GM12878 (cell line): ENCODE data around the gene PPL. TPM values are rescaled to one million over a fixed set of nuclear protein-coding genes. Genes with fewer than 3 reads are reported as not detected.

Experiments
- ATAC-seq: fragments of 200-7000 bp; cut with Tn5 transposase; 3 replicates; pipeline ENCODE4 v1.9.1; 2020; ENCODE audit warnings: mild to moderate bottlenecking, moderate library complexity
- BruUV-seq: library from RNA; stranded (reverse); fragments of 400-500 nt; replicated peaks from 2 replicates; lab custom pipeline; 2021; lab: Mats Ljungman, UMichigan
- CTCF ChIA-PET: fragments of 300-600 bp; sonication (Branson Sonifier 250); formaldehyde crosslinking; extraction: SDS; loops from one replicate; lab custom pipeline; 2021; ENCODE audit warnings: inconsistent platforms; lab: Yijun Ruan, JAX
- POLR2A ChIA-PET: fragments of 350-600 bp; formaldehyde crosslinking; extraction: SDS; loops from one replicate; lab custom pipeline; 2021; ENCODE audit warnings: inconsistent platforms; lab: Charles Lee
- RAD21 ChIA-PET: fragments of 300-600 bp; sonication (Branson Sonifier 250); formaldehyde crosslinking; loops from one replicate; lab custom pipeline; 2023; ENCODE audit warnings: antibody characterized with exemption; ENCODE audit not compliant: unreplicated experiment; lab: Charles Lee
- SMC1A ChIA-PET: fragments of 300-600 bp; sonication (Branson Sonifier 250); formaldehyde crosslinking; loops from one replicate; lab custom pipeline; 2023; ENCODE audit not compliant: unreplicated experiment, uncharacterized antibody; lab: Charles Lee
- DNase-seq: peaks from one replicate; pipeline ENCODE4 v3.0.0-alpha.2; 2011; ENCODE audit warnings: low read depth, low spot score
- FAIRE-seq: peaks from 3 replicates; lab custom pipeline; 2011; peaks lifted over from hg19 to GRCh38; lab: Jason Lieb, UNC
- H2AFZ ChIP-seq: 2 replicates; pipeline ENCODE4 v1.6.0; 2011; ENCODE audit warnings: low read depth, low read length, control low read depth; ENCODE audit not compliant: control insufficient read depth
- H3K27ac ChIP-seq: 2 replicates; pipeline ENCODE4 v1.5.1; 2011; ENCODE audit warnings: control low read depth; ENCODE audit not compliant: control insufficient read depth, insufficient read depth
- H3K27me3 ChIP-seq, 2 experiments: replicated peaks in 1 of 2; 2 replicates each; pipeline versions ENCODE4 v1.6.0 to v1.6.1; 2011; ENCODE audit warnings: low read length in 1 of 2; ENCODE audit not compliant: control insufficient read depth in 2 of 2, insufficient read depth in 2 of 2
- H3K36me3 ChIP-seq, 2 experiments: 2 replicates each; pipeline ENCODE4 v1.5.1; 2011; ENCODE audit warnings: low read length in 1 of 2; ENCODE audit not compliant: control insufficient read depth in 2 of 2, insufficient read depth in 2 of 2
- H3K4me1 ChIP-seq: 2 replicates; pipeline ENCODE4 v1.6.1; 2011; ENCODE audit warnings: mild to moderate bottlenecking, low read length, moderate library complexity, mixed read lengths; ENCODE audit not compliant: control insufficient read depth, insufficient read depth
- H3K4me2 ChIP-seq: 2 replicates; pipeline ENCODE4 v1.6.0; 2011; ENCODE audit warnings: control low read depth; ENCODE audit not compliant: control insufficient read depth, insufficient read depth
- H3K4me3 ChIP-seq: fragments of 200-600 bp; sonication (generic); 2 replicates; pipeline ENCODE4 v1.5.1; 2016
- H3K79me2 ChIP-seq: 2 replicates; pipeline ENCODE4 v1.6.0; 2011; ENCODE audit warnings: low read length; ENCODE audit not compliant: control insufficient read depth, insufficient read depth
- H3K9ac ChIP-seq: 2 replicates; pipeline ENCODE4 v1.8.0; 2011; ENCODE audit warnings: low read length, control low read depth, mixed read lengths; ENCODE audit not compliant: control insufficient read depth, insufficient read depth
- H3K9me3 ChIP-seq: replicated peaks from 3 replicates; pipeline ENCODE4 v1.5.1; 2011; ENCODE audit warnings: mild to moderate bottlenecking, low read length; ENCODE audit not compliant: control insufficient read depth, insufficient read depth
- H4K20me1 ChIP-seq: 2 replicates; pipeline ENCODE4 v1.6.0; 2011; ENCODE audit not compliant: control insufficient read depth, insufficient read depth
- CREB1 ChIP-seq: IDR thresholded peaks from 2 replicates; pipeline ENCODE4 v1.6.1; 2012; ENCODE audit warnings: low read depth, mild to moderate bottlenecking, inconsistent platforms
- CTCF ChIP-seq, 3 experiments: IDR thresholded peaks in 2 of 3; conservative IDR thresholded peaks in 1 of 3; 2 replicates each; pipeline ENCODE4 v1.5.1; 2011; ENCODE audit warnings: low read depth in 3 of 3, low read length in 3 of 3, mild to moderate bottlenecking in 3 of 3, control low read depth in 2 of 3, moderate library complexity in 2 of 3, inconsistent platforms in 1 of 3, mixed read lengths in 1 of 3; ENCODE audit not compliant: control insufficient read depth in 2 of 3, insufficient read depth in 1 of 3; ENCODE audit errors: extremely low read depth in 1 of 3
- KDM1A ChIP-seq: fragments of 200-600 bp; sonication (generic); IDR thresholded peaks from 2 replicates; pipeline ENCODE4 v1.6.1; 2016; ENCODE audit warnings: borderline replicate concordance
- KLF5 ChIP-seq: fragments of 450-650 bp; IDR thresholded peaks from 2 replicates; pipeline ENCODE4 v1.6.1; 2014; ENCODE audit warnings: mild to moderate bottlenecking; ENCODE audit not compliant: partially characterized antibody
- MYB ChIP-seq: fragments of 150-350 bp; IDR thresholded peaks from 2 replicates; pipeline ENCODE4 v1.6.1; 2014; ENCODE audit warnings: mild to moderate bottlenecking, low read depth, low read length, borderline replicate concordance
- SMARCA5 ChIP-seq: fragments of 450-650 bp; IDR thresholded peaks from 2 replicates; pipeline ENCODE4 v1.6.1; 2017; ENCODE audit warnings: mild to moderate bottlenecking
- SRF ChIP-seq, 2 experiments: IDR thresholded peaks; 2 replicates each; pipeline ENCODE4 v1.6.1; 2011; ENCODE audit warnings: low read depth in 2 of 2, low read length in 2 of 2, mild to moderate bottlenecking in 1 of 2, moderate library complexity in 1 of 2
- TARDBP ChIP-seq: IDR thresholded peaks from 2 replicates; pipeline ENCODE4 v1.6.1; 2016; ENCODE audit warnings: borderline replicate concordance
- TCF12 ChIP-seq: IDR thresholded peaks from 2 replicates; pipeline ENCODE4 v1.6.1; 2011; ENCODE audit warnings: low read depth, mild to moderate bottlenecking, low read length
- TCF7 ChIP-seq: IDR thresholded peaks from 2 replicates; pipeline ENCODE4 v1.6.1; 2014; ENCODE audit warnings: antibody characterized with exemption, borderline replicate concordance
- ZBED1 ChIP-seq: IDR thresholded peaks from 2 replicates; pipeline ENCODE4 v1.6.1; 2016; ENCODE audit warnings: borderline replicate concordance
- ZNF274 ChIP-seq: IDR thresholded peaks from one replicate; pipeline ENCODE4 v1.8.0; 2011; ENCODE audit not compliant: insufficient read length, insufficient read depth
- WGBS: methylation state at CpG from one replicate; pipeline ENCODE4 v1.1.6; 2016; ENCODE audit warnings: low lambda C conversion rate; ENCODE audit not compliant: insufficient replicate concordance, insufficient coverage; ENCODE audit errors: missing lambda C conversion rate; 5-methylcytosine and 5-hydroxymethylcytosine counted together
- in situ Hi-C: fragments of 300-500 bp; cut with MboI; formaldehyde crosslinking; loops from 9 replicates; pipeline ENCODE4 v1.14.3; 2018; ENCODE audit warnings: mixed read lengths
- intact Hi-C: fragments of 100-400 bp; cut with micrococcal nuclease; formaldehyde crosslinking; loops from one replicate; pipeline ENCODE4 v1.14.2; 2022; ENCODE audit not compliant: unreplicated experiment
- polyA plus RNA-seq, 11 experiments: library from polyadenylated mRNA; depleted of rRNA in 4 of 11; unstranded in 6 of 11; stranded (reverse) in 5 of 11; fragments of >200 nt; fragmentation: Nextera tagmentation in 4 of 11; fragmentation: Illumina TruSeq in 1 of 11; extraction: Ambion mirVana in 4 of 11; extraction: Trizol in 1 of 11; gene quantifications; 1 replicate in 1 of 11; 2 replicates in 10 of 11; pipeline versions ENCODE4 v1.2.1 to v1.2.3, GENCODE V29; 2011 to 2016; ENCODE audit warnings: inconsistent platforms in 2 of 11, missing spikeins in 2 of 11, low read depth in 1 of 11
- total RNA-seq, 4 experiments: library from RNA; depleted of rRNA in 3 of 4; stranded (reverse); fragments of >200 nt in 3 of 4; fragmentation: Illumina TruSeq in 1 of 4; extraction: Trizol in 1 of 4; gene quantifications; 2 replicates each; pipeline versions ENCODE4 v1.2.1 to v1.2.3, GENCODE V29; 2013 to 2021
- TF ChIP-seq, protein P1 (sequence below): fragments of 150-350 bp; IDR thresholded peaks from 2 replicates; pipeline ENCODE4 v1.6.1; 2014; ENCODE audit warnings: mild to moderate bottlenecking, low read depth, low read length
- TF ChIP-seq, protein P2 (sequence below): IDR thresholded peaks from 2 replicates; pipeline ENCODE4 v1.6.1; 2011; ENCODE audit warnings: low read depth, low read length, improper control_type of control experiment, borderline replicate concordance

Gene PPL
- total and polyA plus RNA-seq, 10 of the 15 experiments (the other 5 are each of a cell fraction or from before 2014, with no cell fraction given): 0.03 to 0.47 (median 0.05) TPM; not detected in 2

DNA sequence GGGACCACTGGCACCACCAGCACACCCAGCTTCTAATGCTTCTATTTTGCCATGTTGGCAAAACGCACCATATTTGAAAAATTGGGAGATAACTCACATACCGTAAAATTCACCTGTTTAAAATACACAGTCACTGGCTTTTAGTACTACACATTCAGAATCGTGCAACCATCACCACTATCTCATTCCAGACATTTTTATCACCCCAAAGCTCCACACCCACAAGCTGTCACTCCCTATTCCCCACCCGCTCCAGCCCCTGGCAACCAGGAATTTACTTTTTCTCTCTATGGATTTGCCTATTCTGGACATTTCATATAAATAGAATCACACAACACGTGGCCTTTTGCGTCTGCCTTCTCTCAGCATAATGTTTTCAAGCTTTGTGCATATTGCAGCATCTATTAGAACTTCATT lies 25.0 kb downstream of the PPL start:
- Histone ChIP-seq H3K4me2 (no peak overlapping the region), H3K27ac (no peak overlapping the region), H2AFZ (no peak overlapping the region), H4K20me1 (no peaks in the 10 kb centered on the region), H3K4me1 (no peaks in the 10 kb centered on the region), H3K9me3 (no peaks in the 10 kb centered on the region), H3K36me3 (no peaks in the 10 kb centered on the region), H3K9ac (no peak overlapping the region), H3K4me3 (no peak overlapping the region), H3K79me2 (no peaks in the 10 kb centered on the region), H3K27me3 (no peaks in the 10 kb centered on the region)
- FAIRE-seq (no peak), ATAC-seq (no peak), DNase-seq (no peak)
- intact Hi-C loops: no loop called here
- no TSS peak for BruUV-seq
- in situ Hi-C loops: no loop called here
- ChIA-PET RAD21 (no interaction called here), CTCF (no interaction called here), POLR2A (no interaction called here), SMC1A (no interaction called here)
- WGBS: 39% methylated on average over 6 of the region's 6 CpGs
- TF ChIP-seq SRF (IDR thresholded peaks at IDR 0.05; ENCODE audit: low read depth in 2 of 2, low read length in 2 of 2): no peak
- no peak for TF ChIP-seq CREB1
- no peak for TF ChIP-seq TCF7
- no peak for TF ChIP-seq ZNF274
- TF ChIP-seq SMARCA5: no peak
- no peak for TF ChIP-seq KDM1A
- TF ChIP-seq, protein P1, sequence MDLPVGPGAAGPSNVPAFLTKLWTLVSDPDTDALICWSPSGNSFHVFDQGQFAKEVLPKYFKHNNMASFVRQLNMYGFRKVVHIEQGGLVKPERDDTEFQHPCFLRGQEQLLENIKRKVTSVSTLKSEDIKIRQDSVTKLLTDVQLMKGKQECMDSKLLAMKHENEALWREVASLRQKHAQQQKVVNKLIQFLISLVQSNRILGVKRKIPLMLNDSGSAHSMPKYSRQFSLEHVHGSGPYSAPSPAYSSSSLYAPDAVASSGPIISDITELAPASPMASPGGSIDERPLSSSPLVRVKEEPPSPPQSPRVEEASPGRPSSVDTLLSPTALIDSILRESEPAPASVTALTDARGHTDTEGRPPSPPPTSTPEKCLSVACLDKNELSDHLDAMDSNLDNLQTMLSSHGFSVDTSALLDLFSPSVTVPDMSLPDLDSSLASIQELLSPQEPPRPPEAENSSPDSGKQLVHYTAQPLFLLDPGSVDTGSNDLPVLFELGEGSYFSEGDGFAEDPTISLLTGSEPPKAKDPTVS: no peak
- TF ChIP-seq ZBED1: no peak
- TF ChIP-seq KLF5: no peak
- TF ChIP-seq CTCF (IDR thresholded peaks at IDR 0.05 in 2 of 3, conservative IDR thresholded peaks at IDR 0.05 in 1 of 3; ENCODE audit: control insufficient read depth in 2 of 3, extremely low read depth in 1 of 3, insufficient read depth in 1 of 3, low read depth in 3 of 3, low read length in 3 of 3): no peak
- no peak for TF ChIP-seq TCF12
- no peak for TF ChIP-seq MYB
- TF ChIP-seq, protein P2, sequence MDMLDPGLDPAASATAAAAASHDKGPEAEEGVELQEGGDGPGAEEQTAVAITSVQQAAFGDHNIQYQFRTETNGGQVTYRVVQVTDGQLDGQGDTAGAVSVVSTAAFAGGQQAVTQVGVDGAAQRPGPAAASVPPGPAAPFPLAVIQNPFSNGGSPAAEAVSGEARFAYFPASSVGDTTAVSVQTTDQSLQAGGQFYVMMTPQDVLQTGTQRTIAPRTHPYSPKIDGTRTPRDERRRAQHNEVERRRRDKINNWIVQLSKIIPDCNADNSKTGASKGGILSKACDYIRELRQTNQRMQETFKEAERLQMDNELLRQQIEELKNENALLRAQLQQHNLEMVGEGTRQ: no peak
- no peak for TF ChIP-seq TARDBP
